Fibroblast of lung (primary cell): ENCODE data around the gene NR3C2.

Experiments
- EZH2 ChIP-seq: IDR thresholded peaks from 2 replicates; pipeline ENCODE4 v1.5.1; 2012; ENCODE audit warnings: low read length, control low read depth, mild to moderate bottlenecking; ENCODE audit errors: missing control alignments
- TF ChIP-seq, protein P1 (sequence below), 2 donors: IDR thresholded peaks in 1 of 2; conservative IDR thresholded peaks in 1 of 2; 1 replicate in 1 of 2; 2 replicates in 1 of 2; pipeline ENCODE4 v1.5.1; 2011 to 2012; ENCODE audit warnings: low read length in 2 of 2, control low read depth in 1 of 2, inconsistent platforms in 1 of 2, low read depth in 1 of 2, mild to moderate bottlenecking in 1 of 2

DNA sequence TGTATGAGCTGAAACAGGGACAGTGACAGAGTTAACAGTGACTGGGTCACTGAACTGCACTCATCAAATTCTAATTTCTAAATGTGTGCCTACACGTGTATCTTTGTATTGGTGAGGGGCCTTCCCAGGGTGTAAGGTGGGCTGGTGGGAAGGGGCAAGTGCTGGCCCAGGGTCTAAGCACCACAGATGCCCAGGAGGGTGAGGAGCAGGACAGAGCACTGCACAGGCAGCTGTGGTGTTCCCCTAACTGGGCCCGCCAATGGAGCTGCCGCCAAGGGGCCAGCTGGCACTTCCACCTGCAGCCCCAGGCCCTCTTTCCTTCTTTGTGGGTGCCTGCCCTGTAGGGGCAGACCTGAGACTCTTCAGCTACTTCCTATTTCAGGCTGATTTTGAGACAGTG lies 360.5 kb downstream of the NR3C2 start:
- TF ChIP-seq, protein P1, sequence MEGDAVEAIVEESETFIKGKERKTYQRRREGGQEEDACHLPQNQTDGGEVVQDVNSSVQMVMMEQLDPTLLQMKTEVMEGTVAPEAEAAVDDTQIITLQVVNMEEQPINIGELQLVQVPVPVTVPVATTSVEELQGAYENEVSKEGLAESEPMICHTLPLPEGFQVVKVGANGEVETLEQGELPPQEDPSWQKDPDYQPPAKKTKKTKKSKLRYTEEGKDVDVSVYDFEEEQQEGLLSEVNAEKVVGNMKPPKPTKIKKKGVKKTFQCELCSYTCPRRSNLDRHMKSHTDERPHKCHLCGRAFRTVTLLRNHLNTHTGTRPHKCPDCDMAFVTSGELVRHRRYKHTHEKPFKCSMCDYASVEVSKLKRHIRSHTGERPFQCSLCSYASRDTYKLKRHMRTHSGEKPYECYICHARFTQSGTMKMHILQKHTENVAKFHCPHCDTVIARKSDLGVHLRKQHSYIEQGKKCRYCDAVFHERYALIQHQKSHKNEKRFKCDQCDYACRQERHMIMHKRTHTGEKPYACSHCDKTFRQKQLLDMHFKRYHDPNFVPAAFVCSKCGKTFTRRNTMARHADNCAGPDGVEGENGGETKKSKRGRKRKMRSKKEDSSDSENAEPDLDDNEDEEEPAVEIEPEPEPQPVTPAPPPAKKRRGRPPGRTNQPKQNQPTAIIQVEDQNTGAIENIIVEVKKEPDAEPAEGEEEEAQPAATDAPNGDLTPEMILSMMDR (conservative IDR thresholded peaks at IDR 0.05 in 1 of 2, IDR thresholded peaks at IDR 0.05 in 1 of 2; ENCODE audit: low read depth in 1 of 2, low read length in 2 of 2), result no peak
- TF ChIP-seq EZH2, result no peak
